ENCODE data around the gene OR6K2.
"Not testable (repeated sequence)": the region's sequence is repeated elsewhere in the genome, so short reads cannot be mapped to it uniquely, and the experiment has no call there.

Gene OR6K2

DNA sequence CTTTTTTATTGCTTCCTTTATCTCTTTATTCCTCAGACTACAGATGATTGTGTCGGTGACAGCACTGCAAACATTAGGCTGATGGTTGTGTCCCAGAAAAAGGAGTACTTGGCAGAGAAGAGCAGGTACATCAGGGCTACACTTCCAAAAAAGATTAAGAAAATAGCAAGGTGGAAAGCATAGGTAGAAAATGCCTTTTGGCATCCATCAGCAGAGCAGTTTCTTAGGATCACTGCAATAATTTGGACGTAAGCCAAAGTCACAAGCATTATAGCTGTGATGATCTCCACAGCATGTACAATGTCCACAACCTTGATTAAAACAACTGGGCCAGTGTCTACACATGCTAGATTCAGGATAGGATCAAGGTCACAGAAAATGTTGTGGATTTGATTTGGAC, 5.9 kb downstream of the OR6K2 start:
- no peaks in the 10 kb centered on the region for H3K9me3 ChIP-seq (ENCODE audit: control insufficient read depth, low read length)
- H3K9ac ChIP-seq = no peak overlapping the region
- no peaks in the 10 kb centered on the region for H3K36me3 ChIP-seq (ENCODE audit: control insufficient read depth, insufficient read depth, low read length)
- no peaks in the 10 kb centered on the region for H3K4me1 ChIP-seq
- no peak overlapping the region for H3K4me3 ChIP-seq (ENCODE audit: low read depth, low read length)
- TF ChIP-seq, protein P1, sequence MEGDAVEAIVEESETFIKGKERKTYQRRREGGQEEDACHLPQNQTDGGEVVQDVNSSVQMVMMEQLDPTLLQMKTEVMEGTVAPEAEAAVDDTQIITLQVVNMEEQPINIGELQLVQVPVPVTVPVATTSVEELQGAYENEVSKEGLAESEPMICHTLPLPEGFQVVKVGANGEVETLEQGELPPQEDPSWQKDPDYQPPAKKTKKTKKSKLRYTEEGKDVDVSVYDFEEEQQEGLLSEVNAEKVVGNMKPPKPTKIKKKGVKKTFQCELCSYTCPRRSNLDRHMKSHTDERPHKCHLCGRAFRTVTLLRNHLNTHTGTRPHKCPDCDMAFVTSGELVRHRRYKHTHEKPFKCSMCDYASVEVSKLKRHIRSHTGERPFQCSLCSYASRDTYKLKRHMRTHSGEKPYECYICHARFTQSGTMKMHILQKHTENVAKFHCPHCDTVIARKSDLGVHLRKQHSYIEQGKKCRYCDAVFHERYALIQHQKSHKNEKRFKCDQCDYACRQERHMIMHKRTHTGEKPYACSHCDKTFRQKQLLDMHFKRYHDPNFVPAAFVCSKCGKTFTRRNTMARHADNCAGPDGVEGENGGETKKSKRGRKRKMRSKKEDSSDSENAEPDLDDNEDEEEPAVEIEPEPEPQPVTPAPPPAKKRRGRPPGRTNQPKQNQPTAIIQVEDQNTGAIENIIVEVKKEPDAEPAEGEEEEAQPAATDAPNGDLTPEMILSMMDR (IDR thresholded peaks at IDR 0.05) = no peak
- no peak overlapping the region for H3K27ac ChIP-seq
- H2AFZ ChIP-seq = no peak overlapping the region
- H3K4me2 ChIP-seq (ENCODE audit: low read length) = no peak overlapping the region
- no peaks in the 10 kb centered on the region for H3K27me3 ChIP-seq (ENCODE audit: control insufficient read depth, insufficient read depth, low read length)
- no peaks in the 10 kb centered on the region for H3K79me2 ChIP-seq

GRCh38 chr1:158692356-158692755, 8.1 kb downstream of the OR6K2 start:
- Histone ChIP-seq H3K9me3 (ENCODE audit: control insufficient read depth, low read length) (no peaks in the 10 kb centered on the region), H3K27ac (no peak overlapping the region), H3K4me2 (ENCODE audit: low read length) (no peak overlapping the region), H3K27me3 (ENCODE audit: control insufficient read depth, insufficient read depth, low read length) (no peaks in the 10 kb centered on the region), H3K79me2 (no peaks in the 10 kb centered on the region), H2AFZ (no peak overlapping the region), H3K9ac (no peak overlapping the region), H3K4me3 (ENCODE audit: low read depth, low read length) (no peak overlapping the region), H3K36me3 (ENCODE audit: control insufficient read depth, insufficient read depth, low read length) (no peaks in the 10 kb centered on the region), H3K4me1 (no peaks in the 10 kb centered on the region)
- TF ChIP-seq, protein P1 (IDR thresholded peaks at IDR 0.05) = no peak

DNA sequence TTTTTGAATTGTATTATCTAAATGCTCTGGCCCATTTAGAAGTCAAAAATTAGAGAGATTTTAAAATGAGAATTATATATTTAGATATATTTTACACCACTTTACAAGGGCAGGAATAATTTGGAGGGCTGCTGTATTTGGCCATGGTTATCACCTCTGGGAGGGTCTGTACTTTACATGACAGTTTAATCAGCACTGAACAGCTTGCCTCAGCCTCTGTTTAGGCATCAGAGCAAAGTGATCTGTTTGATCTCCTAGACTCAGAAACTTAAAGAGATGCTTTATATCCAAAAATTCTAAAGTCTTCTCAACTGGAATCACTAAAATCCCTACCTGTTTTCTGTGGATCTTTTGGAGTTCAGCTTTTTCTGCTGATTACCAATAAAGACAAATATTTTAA, 8.5 kb downstream of the OR6K2 start:
- H3K9ac ChIP-seq = no peak overlapping the region
- H2AFZ ChIP-seq = no peak overlapping the region
- H3K9me3 ChIP-seq (ENCODE audit: control insufficient read depth, low read length) = no peaks in the 10 kb centered on the region
- H3K4me1 ChIP-seq = no peaks in the 10 kb centered on the region
- no peaks in the 10 kb centered on the region for H3K27me3 ChIP-seq (ENCODE audit: control insufficient read depth, insufficient read depth, low read length)
- H3K36me3 ChIP-seq (ENCODE audit: control insufficient read depth, insufficient read depth, low read length) = no peaks in the 10 kb centered on the region
- H3K4me3 ChIP-seq (ENCODE audit: low read depth, low read length) = no peak overlapping the region
- TF ChIP-seq, protein P1 (IDR thresholded peaks at IDR 0.05) = no peak
- no peaks in the 10 kb centered on the region for H3K79me2 ChIP-seq
- no peak overlapping the region for H3K27ac ChIP-seq
- H3K4me2 ChIP-seq (ENCODE audit: low read length) = no peak overlapping the region

- H3K4me2 ChIP-seq (ENCODE audit: low read length); H3K4me3 ChIP-seq (ENCODE audit: low read depth, low read length); H3K4me1 ChIP-seq; H3K9ac ChIP-seq; H2AFZ ChIP-seq; H3K36me3 ChIP-seq (ENCODE audit: control insufficient read depth, insufficient read depth, low read length); H3K27me3 ChIP-seq (ENCODE audit: control insufficient read depth, insufficient read depth, low read length); H3K27ac ChIP-seq; H3K9me3 ChIP-seq (ENCODE audit: control insufficient read depth, low read length); H3K79me2 ChIP-seq: not testable (repeated sequence)
Observed at GRCh38 chr1:158691149-158691548, 9.3 kb downstream of the OR6K2 start.

- H3K4me3 ChIP-seq (ENCODE audit: low read depth, low read length) = no peak overlapping the region
- H3K27ac ChIP-seq = no peak overlapping the region
- no peaks in the 10 kb centered on the region for H3K36me3 ChIP-seq (ENCODE audit: control insufficient read depth, insufficient read depth, low read length)
- H2AFZ ChIP-seq = no peak overlapping the region
- no peak overlapping the region for H3K9ac ChIP-seq
- TF ChIP-seq, protein P1 (IDR thresholded peaks at IDR 0.05) = no peak
- no peaks in the 10 kb centered on the region for H3K27me3 ChIP-seq (ENCODE audit: control insufficient read depth, insufficient read depth, low read length)
- H3K79me2 ChIP-seq = no peaks in the 10 kb centered on the region
- H3K4me2 ChIP-seq (ENCODE audit: low read length) = no peak overlapping the region
- no peaks in the 10 kb centered on the region for H3K9me3 ChIP-seq (ENCODE audit: control insufficient read depth, low read length)
- H3K4me1 ChIP-seq = no peaks in the 10 kb centered on the region
Observed at GRCh38 chr1:158689875-158690274, 10.6 kb downstream of the OR6K2 start.
